AG09319 (cell line): ENCODE data around the gene SCNN1B.

Experiments used
- DNase-seq: peaks from one replicate; pipeline ENCODE4 v3.0.0-alpha.2; 2010; ENCODE audit warnings: low read depth; ENCODE audit errors: extremely low read depth
- TF ChIP-seq, protein P1 (sequence below): IDR thresholded peaks from 2 replicates; pipeline ENCODE4 v1.5.1; 2011; ENCODE audit warnings: low read depth, mild to moderate bottlenecking, inconsistent platforms, low read length, moderate library complexity

Gene SCNN1B

DNA sequence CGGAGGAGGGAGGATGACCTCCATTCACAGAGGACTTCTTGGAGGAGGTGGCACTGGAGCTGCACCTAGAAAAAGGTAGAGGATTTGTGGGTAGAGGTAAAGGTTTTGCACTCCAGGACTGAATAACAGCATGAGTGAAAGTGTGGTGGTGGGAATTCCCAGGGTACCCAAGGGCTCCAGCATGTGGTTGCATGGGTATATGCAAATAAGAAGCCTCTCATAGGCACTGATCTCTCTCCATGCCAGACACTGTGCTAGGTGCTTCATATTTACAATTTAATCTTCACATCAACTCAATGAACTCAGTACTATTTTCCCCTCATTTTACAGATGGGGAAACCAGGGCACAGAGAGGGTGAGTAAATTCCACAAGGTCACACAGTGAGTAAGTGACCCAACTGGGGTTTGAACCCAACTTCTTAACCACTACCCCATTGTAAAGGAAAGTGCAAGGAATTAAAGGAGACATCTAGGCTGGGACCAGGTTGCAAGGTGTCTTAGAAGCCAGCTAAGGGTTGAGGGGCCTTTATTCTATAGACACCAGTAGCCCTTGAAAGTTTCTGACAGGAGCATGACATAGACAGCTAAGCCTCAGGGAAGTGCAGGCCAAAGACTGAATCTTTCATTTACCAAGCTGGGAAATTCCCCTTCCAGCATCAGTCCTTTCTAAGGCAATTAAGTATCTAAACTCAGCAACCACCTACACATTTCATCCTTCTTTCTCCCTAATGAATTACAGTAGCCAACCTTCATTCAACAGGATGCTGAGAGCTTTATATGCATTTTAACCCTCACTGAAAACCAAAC is 21.3 kb downstream of the SCNN1B start:
- TF ChIP-seq, protein P1, sequence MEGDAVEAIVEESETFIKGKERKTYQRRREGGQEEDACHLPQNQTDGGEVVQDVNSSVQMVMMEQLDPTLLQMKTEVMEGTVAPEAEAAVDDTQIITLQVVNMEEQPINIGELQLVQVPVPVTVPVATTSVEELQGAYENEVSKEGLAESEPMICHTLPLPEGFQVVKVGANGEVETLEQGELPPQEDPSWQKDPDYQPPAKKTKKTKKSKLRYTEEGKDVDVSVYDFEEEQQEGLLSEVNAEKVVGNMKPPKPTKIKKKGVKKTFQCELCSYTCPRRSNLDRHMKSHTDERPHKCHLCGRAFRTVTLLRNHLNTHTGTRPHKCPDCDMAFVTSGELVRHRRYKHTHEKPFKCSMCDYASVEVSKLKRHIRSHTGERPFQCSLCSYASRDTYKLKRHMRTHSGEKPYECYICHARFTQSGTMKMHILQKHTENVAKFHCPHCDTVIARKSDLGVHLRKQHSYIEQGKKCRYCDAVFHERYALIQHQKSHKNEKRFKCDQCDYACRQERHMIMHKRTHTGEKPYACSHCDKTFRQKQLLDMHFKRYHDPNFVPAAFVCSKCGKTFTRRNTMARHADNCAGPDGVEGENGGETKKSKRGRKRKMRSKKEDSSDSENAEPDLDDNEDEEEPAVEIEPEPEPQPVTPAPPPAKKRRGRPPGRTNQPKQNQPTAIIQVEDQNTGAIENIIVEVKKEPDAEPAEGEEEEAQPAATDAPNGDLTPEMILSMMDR = no peak
- DNase-seq = no peak

DNA sequence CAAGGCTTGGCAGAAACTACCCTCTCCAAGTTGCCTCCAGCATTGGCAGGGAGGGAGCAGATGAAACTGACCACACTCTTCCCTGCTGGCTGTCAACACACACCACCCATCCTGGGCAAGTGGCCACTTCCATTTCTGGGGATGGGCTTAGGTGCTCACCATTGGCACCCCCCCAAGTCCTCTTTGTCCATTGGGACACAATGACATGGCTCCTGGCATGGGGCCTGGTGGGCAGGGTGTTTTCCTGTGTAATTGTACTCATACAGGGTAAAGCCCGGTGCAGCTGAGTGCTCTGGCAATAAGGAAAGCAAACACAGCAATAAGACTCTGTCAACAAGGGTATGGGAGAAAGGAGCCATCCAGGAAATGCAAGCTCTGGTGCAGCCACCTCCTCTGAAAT is 22.6 kb downstream of the SCNN1B start:
- DNase-seq = no peak
- TF ChIP-seq, protein P1 = no peak

DNA sequence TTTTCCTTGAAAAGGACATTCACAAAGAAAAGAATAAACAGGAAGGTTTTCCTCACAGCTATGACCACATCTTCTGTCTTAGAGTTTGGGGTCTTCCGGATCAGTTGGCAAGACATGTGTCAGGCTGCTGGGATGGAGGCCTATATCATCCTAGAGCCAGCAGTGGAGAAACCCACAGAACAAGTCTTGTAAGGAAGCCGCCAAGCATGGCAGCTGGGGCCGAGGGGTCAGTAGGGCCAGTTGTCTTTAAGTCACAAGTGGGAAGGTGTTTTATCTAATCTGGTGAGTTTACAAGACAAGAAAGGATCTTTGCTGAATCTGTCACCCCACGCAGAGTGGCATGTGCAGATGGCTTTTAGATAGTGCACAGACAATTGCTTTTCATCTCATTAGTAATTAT is 25.7 kb downstream of the SCNN1B start:
- DNase-seq = no peak
- TF ChIP-seq, protein P1 = no peak

DNA sequence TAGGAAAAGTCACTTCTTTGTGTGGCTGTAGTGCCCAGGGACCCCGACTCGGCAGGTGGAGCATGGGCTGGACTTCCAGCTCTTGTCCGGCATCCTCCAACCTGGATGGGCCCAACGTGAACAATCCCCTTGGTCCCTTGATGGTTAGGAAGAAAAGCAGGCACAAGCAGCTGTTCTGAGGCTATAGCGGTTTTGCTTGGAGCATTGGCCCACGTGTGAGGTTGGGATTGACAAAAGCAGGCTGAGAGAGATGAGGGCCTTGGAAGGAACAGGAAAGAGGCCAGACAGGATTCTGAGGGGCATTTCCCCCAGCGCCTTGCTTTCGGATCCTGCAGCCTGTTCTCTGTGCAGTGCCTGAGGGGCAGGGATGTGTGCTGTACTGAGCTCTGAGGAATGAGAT is 28.1 kb downstream of the SCNN1B start:
- TF ChIP-seq, protein P1 = no peak
- DNase-seq = no peak

DNA sequence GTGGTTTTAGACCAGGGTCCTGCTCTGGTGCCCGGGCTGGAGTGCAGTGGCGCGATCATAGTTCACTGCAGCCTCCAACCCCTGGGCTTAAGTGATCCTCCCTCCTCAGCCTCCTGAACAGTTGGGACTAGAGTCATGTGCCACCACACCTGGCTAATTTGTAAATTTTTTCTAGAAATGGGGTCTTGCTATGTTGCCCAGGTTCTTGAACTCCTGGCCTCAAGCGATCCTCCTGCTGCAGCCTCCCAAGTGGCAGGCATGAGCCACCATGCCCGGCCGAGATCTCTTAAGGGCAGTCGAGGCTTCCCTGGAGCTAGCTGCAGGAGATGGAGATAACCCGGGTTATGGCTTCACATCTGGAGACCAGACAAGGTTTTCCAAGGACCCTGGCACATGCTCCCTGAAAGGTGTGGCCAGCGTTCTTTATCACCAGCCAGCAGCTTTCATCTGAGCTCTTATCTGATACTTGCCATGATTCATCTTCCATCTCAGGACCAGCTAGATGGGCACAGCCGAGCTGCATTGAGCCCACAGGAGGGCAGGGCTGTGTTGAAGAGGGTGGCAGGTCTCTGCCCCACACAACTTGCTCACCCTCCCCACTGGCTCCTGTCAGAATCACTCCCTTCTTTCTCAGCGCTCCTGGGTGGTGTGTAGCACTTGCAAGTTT is 28.6 kb downstream of the SCNN1B start:
- TF ChIP-seq, protein P1 = no peak

DNA sequence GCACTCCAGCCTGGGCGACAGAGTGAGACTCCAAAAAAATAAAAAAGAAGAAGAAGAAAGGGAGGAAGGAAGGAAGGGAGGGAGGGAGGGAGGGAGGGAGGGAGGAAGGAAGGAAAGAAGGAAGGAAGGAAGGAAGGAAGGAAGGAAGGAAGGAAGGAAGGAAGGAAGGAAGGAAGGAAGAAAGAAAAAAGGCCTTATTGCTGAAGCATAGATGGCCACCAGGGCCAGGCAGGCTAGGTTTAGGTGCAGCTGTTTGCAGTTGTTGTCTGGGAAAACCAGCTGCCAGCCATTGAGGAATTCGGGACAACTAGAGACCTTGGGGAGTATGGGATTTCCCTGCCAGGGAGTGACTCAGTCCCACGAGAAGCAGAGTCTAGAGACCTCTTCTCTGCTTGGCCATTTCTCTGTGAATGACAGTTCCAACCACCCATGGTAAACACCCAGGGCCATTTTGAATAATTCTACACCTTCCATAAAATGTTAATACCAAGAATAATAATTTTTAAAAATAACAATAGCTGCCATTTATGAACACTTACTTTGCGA is 31.0 kb downstream of the SCNN1B start:
- TF ChIP-seq, protein P1 = no peak
- no peak for DNase-seq

More for the DNA sequence above, 28.6 kb downstream of the SCNN1B start:
- no peak for DNase-seq
